H1 (cell line): ENCODE results near the gene MSH5. TPM values are rescaled to one million over a fixed set of nuclear protein-coding genes. Genes with fewer than 3 reads are reported as not detected.

Experiments
- CTCF ChIA-PET: fragments of 300-600 bp; sonication (Branson Sonifier 250); formaldehyde crosslinking; loops from one replicate; lab custom pipeline; 2021; ENCODE audit not compliant: partially characterized antibody; lab: Charles Lee
- POLR2A ChIA-PET: fragments of 300-600 bp; sonication (Branson Sonifier 250); formaldehyde crosslinking; loops from one replicate; lab custom pipeline; 2021; ENCODE audit warnings: inconsistent platforms; ENCODE audit not compliant: partially characterized antibody; lab: Charles Lee
- DNase-seq, 2 experiments: peaks; one replicate each; pipeline versions ENCODE4 v3.0.0 to v3.0.0-alpha.2; 2010 to 2022; ENCODE audit warnings: low spot score in 2 of 2, low read depth in 1 of 2, mixed read lengths in 1 of 2
- FAIRE-seq: peaks from 2 replicates; lab custom pipeline; 2011; peaks lifted over from hg19 to GRCh38; lab: Jason Lieb, UNC
- H2AFZ ChIP-seq: 2 replicates; pipeline ENCODE4 v1.8.1; 2012; ENCODE audit warnings: low read length, inconsistent platforms
- H2AK5ac ChIP-seq: 2 replicates; pipeline ENCODE4 v1.6.1; 2013; ENCODE audit warnings: low read depth, low read length
- H2BK120ac ChIP-seq: replicated peaks from 2 replicates; pipeline ENCODE3; 2013; ENCODE audit warnings: low read depth, low read length, inconsistent platforms
- H2BK12ac ChIP-seq: 2 replicates; pipeline ENCODE4 v1.6.1; 2013; ENCODE audit warnings: low read depth, low read length
- H2BK15ac ChIP-seq: 2 replicates; pipeline ENCODE4 v1.6.1; 2013; ENCODE audit warnings: low read length
- H2BK20ac ChIP-seq: 2 replicates; pipeline ENCODE4 v1.6.1; 2013; ENCODE audit warnings: low read length
- H2BK5ac ChIP-seq: 2 replicates; pipeline ENCODE4 v1.6.1; 2013; ENCODE audit warnings: low read depth, low read length
- H3K14ac ChIP-seq: 2 replicates; pipeline ENCODE4 v1.6.1; 2013; ENCODE audit warnings: inconsistent platforms; ENCODE audit not compliant: insufficient read length
- H3K18ac ChIP-seq: 2 replicates; pipeline ENCODE4 v1.6.1; 2013; ENCODE audit warnings: low read length; ENCODE audit errors: extremely low read depth
- H3K23ac ChIP-seq: 2 replicates; pipeline ENCODE4 v1.6.1; 2013; ENCODE audit warnings: inconsistent platforms; ENCODE audit not compliant: insufficient read length
- H3K23me2 ChIP-seq: 2 replicates; pipeline ENCODE4 v1.6.1; 2013; ENCODE audit warnings: low read depth, low read length
- H3K27ac ChIP-seq: 2 replicates; pipeline ENCODE4 v1.6.1; 2011; ENCODE audit warnings: low read depth, low read length, inconsistent platforms
- H3K27me3 ChIP-seq, 4 experiments: replicated peaks in 1 of 4; 1 replicate in 1 of 4; 2 replicates in 3 of 4; pipeline versions ENCODE4 v1.6.1 to v1.8.1; 2011 to 2013; ENCODE audit warnings: low read length in 3 of 4, mild to moderate bottlenecking in 3 of 4, inconsistent platforms in 2 of 4, mixed read lengths in 2 of 4, moderate library complexity in 1 of 4; ENCODE audit not compliant: control insufficient read depth in 3 of 4, insufficient read depth in 3 of 4; ENCODE audit errors: extremely low read depth in 1 of 4
- H3K36me3 ChIP-seq, 4 experiments: 2 replicates each; pipeline versions ENCODE4 v1.6.1 to v1.8.1; 2011 to 2013; ENCODE audit warnings: mild to moderate bottlenecking in 4 of 4, low read length in 3 of 4, moderate library complexity in 2 of 4, control low read depth in 1 of 4, inconsistent platforms in 1 of 4; ENCODE audit not compliant: insufficient read depth in 4 of 4, control insufficient read depth in 2 of 4
- H3K4ac ChIP-seq: replicated peaks from 2 replicates; pipeline ENCODE3; 2013; ENCODE audit warnings: low read length, low read depth, mixed read lengths, inconsistent platforms; ENCODE audit not compliant: insufficient read length
- H3K4me1 ChIP-seq, 4 experiments: replicated peaks in 1 of 4; 1 replicate in 1 of 4; 2 replicates in 3 of 4; pipeline versions ENCODE4 v1.6.1 to v1.8.1; 2011 to 2013; ENCODE audit warnings: low read length in 3 of 4, inconsistent platforms in 2 of 4, mixed read lengths in 1 of 4; ENCODE audit not compliant: insufficient read depth in 4 of 4, control insufficient read depth in 3 of 4
- H3K4me2 ChIP-seq, 2 experiments: 2 replicates each; pipeline versions ENCODE4 v1.6.1 to v1.8.1; 2011 to 2013; ENCODE audit warnings: low read depth in 2 of 2, low read length in 2 of 2, control low read depth in 1 of 2, inconsistent platforms in 1 of 2, mild to moderate bottlenecking in 1 of 2; ENCODE audit not compliant: insufficient read depth in 1 of 2
- H3K4me3 ChIP-seq, 4 experiments: fragments of 200-600, 300-600 bp in 1 of 4; sonication (generic), shearing (Covaris generic), sonication (Bioruptor Twin) in 1 of 4; 2 replicates each; pipeline versions ENCODE4 v1.5.1 to v1.8.1; 2011 to 2016; ENCODE audit warnings: low read length in 4 of 4, low read depth in 3 of 4, control low read depth in 2 of 4, inconsistent platforms in 2 of 4, mild to moderate bottlenecking in 2 of 4, mixed read lengths in 1 of 4, moderate library complexity in 1 of 4; ENCODE audit not compliant: insufficient read depth in 2 of 4; ENCODE audit errors: extremely low read depth in 1 of 4
- H3K56ac ChIP-seq: replicated peaks from 2 replicates; pipeline ENCODE3; 2013; ENCODE audit warnings: low read depth, mild to moderate bottlenecking, mixed read lengths, low read length, inconsistent platforms; ENCODE audit not compliant: insufficient read length
- H3K79me1 ChIP-seq: 2 replicates; pipeline ENCODE4 v1.6.1; 2013; ENCODE audit warnings: low read depth, low read length, control low read depth
- H3K79me2 ChIP-seq, 2 experiments: 2 replicates each; pipeline versions ENCODE4 v1.6.1 to v1.8.1; 2012 to 2013; ENCODE audit warnings: low read length in 2 of 2, mild to moderate bottlenecking in 2 of 2, inconsistent platforms in 1 of 2; ENCODE audit not compliant: insufficient read depth in 2 of 2, control insufficient read depth in 1 of 2
- H3K9ac ChIP-seq, 4 experiments: replicated peaks in 1 of 4; 1 replicate in 1 of 4; 2 replicates in 3 of 4; pipeline versions ENCODE4 v1.6.1 to v1.8.1; 2011 to 2013; ENCODE audit warnings: low read depth in 3 of 4, low read length in 3 of 4, control low read depth in 2 of 4, mild to moderate bottlenecking in 2 of 4, moderate library complexity in 2 of 4, inconsistent platforms in 1 of 4; ENCODE audit errors: extremely low read depth in 1 of 4
- H3K9me3 ChIP-seq, 2 experiments: 2 replicates each; pipeline versions ENCODE4 v1.6.1 to v1.8.1; 2012 to 2013; ENCODE audit warnings: mild to moderate bottlenecking in 2 of 2, moderate library complexity in 2 of 2, control low read depth in 1 of 2, inconsistent platforms in 1 of 2, low read depth in 1 of 2, low read length in 1 of 2, mixed read lengths in 1 of 2; ENCODE audit not compliant: insufficient read depth in 2 of 2
- H4K20me1 ChIP-seq, 2 experiments: replicated peaks in 1 of 2; 2 replicates each; pipeline versions ENCODE3 to v1.8.1; 2011 to 2013; ENCODE audit warnings: inconsistent platforms in 2 of 2, low read length in 2 of 2, mild to moderate bottlenecking in 1 of 2; ENCODE audit not compliant: insufficient read depth in 2 of 2, control insufficient read depth in 1 of 2
- H4K5ac ChIP-seq: 2 replicates; pipeline ENCODE4 v1.6.1; 2013; ENCODE audit warnings: low read length, low read depth, mixed read lengths, inconsistent platforms; ENCODE audit not compliant: insufficient read length
- H4K8ac ChIP-seq: 2 replicates; pipeline ENCODE4 v1.8.0; 2013; ENCODE audit warnings: mild to moderate bottlenecking, moderate library complexity, low read length, inconsistent platforms; ENCODE audit not compliant: insufficient read depth; ENCODE audit errors: extremely low read depth
- H4K91ac ChIP-seq: replicated peaks from 2 replicates; pipeline ENCODE3; 2013; ENCODE audit warnings: low read length, mixed read lengths, inconsistent platforms; ENCODE audit not compliant: insufficient read length
- CREB1 ChIP-seq: IDR thresholded peaks from 2 replicates; pipeline ENCODE4 v1.6.1; 2012; ENCODE audit warnings: inconsistent platforms
- EGR1 ChIP-seq: IDR thresholded peaks from 2 replicates; pipeline ENCODE4 v1.6.1; 2011; ENCODE audit warnings: low read depth, low read length, borderline replicate concordance
- EZH2 ChIP-seq: fragments of 200-600 bp; sonication (generic); IDR thresholded peaks from 2 replicates; pipeline ENCODE4 v1.7.1; 2012; ENCODE audit warnings: low read depth, mild to moderate bottlenecking, moderate library complexity, low read length, inconsistent platforms; ENCODE audit not compliant: severe bottlenecking
- FOSL1 ChIP-seq: IDR thresholded peaks from 2 replicates; pipeline ENCODE4 v1.6.1; 2011; ENCODE audit warnings: mild to moderate bottlenecking, low read depth, low read length, moderate library complexity; ENCODE audit not compliant: insufficient read depth
- JUN ChIP-seq: IDR thresholded peaks from 2 replicates; pipeline ENCODE4 v1.6.1; 2011; ENCODE audit warnings: low read depth, mild to moderate bottlenecking, improper control_type of control experiment, low read length
- POLR2A ChIP-seq, 2 experiments: IDR thresholded peaks; 1 replicate in 1 of 2; 2 replicates in 1 of 2; pipeline ENCODE4 v1.6.1; 2011; ENCODE audit warnings: low read depth in 2 of 2, low read length in 2 of 2, mild to moderate bottlenecking in 2 of 2; ENCODE audit errors: control extremely low read depth in 1 of 2
- POU5F1 ChIP-seq: IDR thresholded peaks from 2 replicates; pipeline ENCODE4 v1.6.1; 2011; ENCODE audit warnings: low read depth, mild to moderate bottlenecking, low read length, moderate library complexity
- SAP30 ChIP-seq: fragments of 300-600 bp; sonication (generic); IDR thresholded peaks from 2 replicates; pipeline ENCODE4 v1.7.1; 2012; ENCODE audit warnings: low read length, moderate library complexity, mild to moderate bottlenecking, inconsistent platforms; ENCODE audit not compliant: insufficient read depth, insufficient replicate concordance
- SIN3A ChIP-seq, 2 experiments: IDR thresholded peaks in 1 of 2; conservative IDR thresholded peaks in 1 of 2; 2 replicates each; pipeline ENCODE4 v1.6.1; 2011 to 2012; ENCODE audit warnings: low read length in 2 of 2, improper control_type of control experiment in 1 of 2, low read depth in 1 of 2, mild to moderate bottlenecking in 1 of 2
- SIX5 ChIP-seq: IDR thresholded peaks from 2 replicates; pipeline ENCODE4 v1.6.1; 2011; ENCODE audit warnings: mild to moderate bottlenecking, low read depth, low read length
- TBP ChIP-seq: IDR thresholded peaks from 2 replicates; pipeline ENCODE4 v1.6.1; 2011; ENCODE audit warnings: low read depth, low read length, improper control_type of control experiment
- TEAD4 ChIP-seq: IDR thresholded peaks from 2 replicates; pipeline ENCODE4 v1.6.1; 2012; ENCODE audit warnings: low read depth, low read length, inconsistent platforms, mixed read lengths
- WGBS, 2 experiments: shearing (Covaris generic) in 1 of 2; methylation state at CpG; one replicate each; pipeline versions ENCODE4 v1.1.6 to v1.1.7; 2013 to 2015; ENCODE audit warnings: low lambda C conversion rate in 2 of 2, mixed read lengths in 2 of 2, inconsistent platforms in 1 of 2, low coverage in 1 of 2, missing lambda C conversion rate in 1 of 2; ENCODE audit not compliant: insufficient replicate concordance in 2 of 2, insufficient coverage in 1 of 2, insufficient read length in 1 of 2; ENCODE audit errors: extremely low coverage in 1 of 2, missing lambda C conversion rate in 1 of 2; 5-methylcytosine and 5-hydroxymethylcytosine counted together
- polyA plus RNA-seq, 7 experiments: library from polyadenylated mRNA; depleted of rRNA in 3 of 7; stranded (reverse) in 5 of 7; unstranded in 2 of 7; fragments of >200 nt in 5 of 7; fragments of 200-250 nt in 2 of 7; gene quantifications; 1 replicate in 5 of 7; 2 replicates in 1 of 7; 4 replicates in 1 of 7; pipeline versions ENCODE4 v1.2.1 to v1.2.3, GENCODE V29; 2011 to 2013; ENCODE audit warnings: missing spikeins in 2 of 7, mixed read lengths in 2 of 7
- total RNA-seq: library from RNA; stranded (reverse); fragmentation: NEBNext Ultra II Directional; extraction: Animal tissue kit (Norgen Biotek cat#: 25700); gene quantifications from 2 replicates; pipeline ENCODE4 v1.2.1, GENCODE V29; 2021

MSH5 gene
- total and polyA plus RNA-seq, 2 of the 8 experiments (the other 6 are each of a cell fraction or from before 2014, with no cell fraction given), result 25.3 to 26.5 TPM

DNA sequence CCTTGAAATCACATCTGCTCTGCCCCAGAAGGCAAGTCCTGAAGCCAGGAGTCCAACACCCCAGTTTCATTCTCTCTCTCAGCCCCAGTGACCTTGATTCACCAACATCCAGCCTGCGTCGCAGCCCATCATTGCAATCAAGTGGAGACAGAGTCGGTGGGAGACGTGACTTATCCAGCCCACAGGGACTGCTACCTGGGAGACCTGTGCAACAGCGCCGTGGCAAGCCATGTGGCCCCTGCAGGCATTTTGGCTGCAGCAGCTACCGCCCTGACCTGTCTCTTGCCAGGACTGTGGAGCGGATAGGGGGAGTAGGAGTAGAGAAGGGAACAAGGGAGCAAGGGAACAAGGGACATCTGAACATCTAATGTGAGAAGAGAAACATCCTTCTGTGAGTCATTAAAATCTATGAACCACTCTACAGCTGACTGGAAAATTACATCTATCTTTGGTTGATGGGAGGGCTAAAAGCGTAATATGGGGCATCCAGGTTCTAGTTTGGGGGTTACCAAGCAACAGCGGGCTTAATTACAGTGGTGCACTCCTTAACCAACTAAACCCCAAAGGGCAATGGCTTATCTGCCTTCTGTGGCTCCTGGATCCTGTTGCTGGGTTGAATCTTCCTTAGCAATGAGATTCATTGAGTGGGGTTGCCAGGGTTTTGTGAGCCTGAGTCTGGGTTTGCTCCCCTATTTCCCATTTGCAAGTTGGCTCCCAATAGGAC is 22.1 kb upstream of the MSH5 start:
- 0 out of 4 replicates have a peak overlapping the region, but pooled peaks of 1 of the 2 experiments have one; percentile 45 for H3K4me2 ChIP-seq
- no peak for TF ChIP-seq SIN3A (conservative IDR thresholded peaks at IDR 0.05 in 1 of 2, IDR thresholded peaks at IDR 0.05 in 1 of 2; ENCODE audit: low read depth in 1 of 2, low read length in 2 of 2)
- TF ChIP-seq CREB1, result peak; percentile 51; the same call in 1 of the 2 replicates
- no peak for TF ChIP-seq SAP30
- TF ChIP-seq EGR1, result 0 out of 2 replicates have a peak, but pooled peaks have one; percentile 12
- TF ChIP-seq JUN, result no peak
- no peak for TF ChIP-seq POLR2A (IDR thresholded peaks at IDR 0.05; ENCODE audit: control extremely low read depth in 1 of 2, low read depth in 2 of 2, low read length in 2 of 2)
- no peak for TF ChIP-seq SIX5
- no peak for TF ChIP-seq POU5F1
- TF ChIP-seq TBP, result no peak
- no peak for TF ChIP-seq EZH2
- no peak for TF ChIP-seq TEAD4
- no peak for TF ChIP-seq FOSL1

More for the DNA sequence above, 22.1 kb upstream of the MSH5 start:
- Histone ChIP-seq H3K4me3 (0 out of 8 replicates have a peak overlapping the region, but pooled peaks of 1 of the 4 experiments have one; percentile 9), H3K23me2 (no peaks in the 10 kb centered on the region), H3K79me2 (no peaks in the 10 kb centered on the region), H3K4ac (no peak overlapping the region), H2BK20ac (no peak overlapping the region), H3K9ac (no peak overlapping the region), H3K56ac (no peak overlapping the region), H4K20me1 (no peaks in the 10 kb centered on the region), H4K8ac (no peak overlapping the region), H2BK120ac (no peak overlapping the region), H4K91ac (no peak overlapping the region), H3K4me1 (peaks cover 11 to 29% (median 27%) of the 10 kb centered on the region in 4 experiments), H2BK12ac (no peak overlapping the region), H2AK5ac (no peak overlapping the region), H3K14ac (no peak overlapping the region), H2BK15ac (no peak overlapping the region), H2BK5ac (no peak overlapping the region), H3K18ac (no peak overlapping the region), H3K79me1 (no peaks in the 10 kb centered on the region), H3K27ac (no peak overlapping the region), H3K23ac (no peak overlapping the region), H3K9me3 (no peaks in the 10 kb centered on the region), H4K5ac (peak overlapping the region; percentile 51), H3K27me3 (no peaks in the 10 kb centered on the region; a peak in 1 of 7 replicates), H2AFZ (0 out of 2 replicates have a peak overlapping the region, but pooled peaks have one; percentile 43), H3K36me3 (no peaks in the 10 kb centered on the region)
- ChIA-PET CTCF (interaction anchor here (0.7 to 1.5 kb wide), 8 partner anchors 10 to 72 kb away, joined by 3 to 5 read pairs (median 3); partner anchors contain the start of gene LY6G5B), POLR2A (interaction anchor here (3.5 to 4.7 kb wide), 3 partner anchors 12 to 22 kb away, joined by 10 to 36 read pairs (median 19); partner anchors contain the start of genes ABHD16A, DDAH2 and MSH5)
- FAIRE-seq (no peak), DNase-seq (no peak)
- WGBS, 2 experiments, result 63% methylated on average over 10 of the region's 10 CpGs; no CpG with 5 or more reads in 1 of the 2 experiments
